HG03175 (cell line): ENCODE data around the gene PLPPR1.

Experiments used
- ATAC-seq: cut with Tn5 transposase; IDR thresholded peaks from one replicate; pipeline ENCODE4 v1.9.1; 2021; ENCODE audit warnings: mild to moderate bottlenecking, moderate library complexity; ENCODE audit not compliant: unreplicated experiment

Gene PLPPR1

GRCh38 chr9:101333926-101334702 is 305.6 kb downstream of the PLPPR1 start:
- ATAC-seq = no peak

- no peak for ATAC-seq
Measured at GRCh38 chr9:101336091-101336490, 307.6 kb downstream of the PLPPR1 start.

GRCh38 chr9:101337237-101337636 is 308.7 kb downstream of the PLPPR1 start:
- no peak for ATAC-seq

- ATAC-seq = no peak
Measured at GRCh38 chr9:101341958-101342357, 313.4 kb downstream of the PLPPR1 start.

GRCh38 chr9:101342595-101342994 is 314.1 kb downstream of the PLPPR1 start:
- ATAC-seq = no peak

GRCh38 chr9:101350285-101350684 is 321.8 kb downstream of the PLPPR1 start:
- no peak for ATAC-seq

- ATAC-seq = no peak
Measured at GRCh38 chr9:101352892-101353463, 324.5 kb downstream of the PLPPR1 start.

- no peak for ATAC-seq
Measured at GRCh38 chr9:101353683-101354082, 325.2 kb downstream of the PLPPR1 start.

GRCh38 chr9:101354143-101354764 is 325.7 kb downstream of the PLPPR1 start:
- no peak for ATAC-seq

- no peak for ATAC-seq
Measured at GRCh38 chr9:101354765-101355708, 326.5 kb downstream of the PLPPR1 start.

GRCh38 chr9:101356619-101357018 is 328.1 kb downstream of the PLPPR1 start:
- no peak for ATAC-seq

- no peak for ATAC-seq
Measured at GRCh38 chr9:101359679-101360078, 331.2 kb downstream of the PLPPR1 start.

GRCh38 chr9:101360647-101361046 is 332.1 kb downstream of the PLPPR1 start:
- ATAC-seq = no peak

- ATAC-seq = no peak
Measured at GRCh38 chr9:101362450-101362849, 333.9 kb downstream of the PLPPR1 start.

- ATAC-seq = no peak
Measured at GRCh38 chr9:101365181-101365580, 336.7 kb downstream of the PLPPR1 start.

- no peak for ATAC-seq
Measured at GRCh38 chr9:101366038-101366756, 337.7 kb downstream of the PLPPR1 start.

GRCh38 chr9:101367323-101367722 is 338.8 kb downstream of the PLPPR1 start:
- no peak for ATAC-seq

GRCh38 chr9:101369286-101369685 is 340.8 kb downstream of the PLPPR1 start:
- ATAC-seq = no peak

GRCh38 chr9:101369884-101370531 is 341.5 kb downstream of the PLPPR1 start:
- ATAC-seq = no peak

GRCh38 chr9:101371813-101372212 is 343.3 kb downstream of the PLPPR1 start:
- no peak for ATAC-seq
